A172 (cell line): Measurements from ENCODE around the gene STK11. TPM values are rescaled to one million over a fixed set of nuclear protein-coding genes. Genes with fewer than 3 reads are reported as not detected.

ENCODE experiments used
- DNase-seq: peaks from one replicate; pipeline ENCODE4 v3.0.0-alpha.2; 2015; ENCODE audit warnings: low spot score
- total RNA-seq: library from RNA; depleted of rRNA; stranded (reverse); fragments of >200 nt; shearing (Covaris generic); gene quantifications from 2 replicates; pipeline ENCODE4 v1.2.3, GENCODE V29; 2014

The STK11 gene
- total RNA-seq, 1 experiment from 2014 or later: 98.9 TPM

GRCh38 chr19:1224847-1225246, 19.3 kb downstream of the STK11 start:
- no peak for DNase-seq

GRCh38 chr19:1225440-1226226, 20.1 kb downstream of the STK11 start:
- no peak for DNase-seq

GRCh38 chr19:1226227-1226518, 20.6 kb downstream of the STK11 start:
- no peak for DNase-seq

- no peak for DNase-seq
Observed at GRCh38 chr19:1226522-1227303, 21.1 kb downstream of the STK11 start.

GRCh38 chr19:1227304-1228054, 21.9 kb downstream of the STK11 start:
- DNase-seq: no peak

- no peak for DNase-seq
Observed at GRCh38 chr19:1228161-1228957, 22.8 kb downstream of the STK11 start.

GRCh38 chr19:1229056-1229923, 23.7 kb downstream of the STK11 start:
- DNase-seq: no peak

GRCh38 chr19:1229924-1230782, 24.6 kb downstream of the STK11 start:
- DNase-seq: no peak

- no peak for DNase-seq
Observed at GRCh38 chr19:1230783-1231489, 25.4 kb downstream of the STK11 start.

GRCh38 chr19:1231729-1232637, 26.4 kb downstream of the STK11 start:
- peak; percentile 75 for DNase-seq

GRCh38 chr19:1232652-1233072, 27.1 kb downstream of the STK11 start:
- DNase-seq: no peak

- no peak for DNase-seq
Observed at GRCh38 chr19:1233115-1233667, 27.6 kb downstream of the STK11 start.

- DNase-seq: no peak
Observed at GRCh38 chr19:1234051-1234954, 28.7 kb downstream of the STK11 start.

- no peak for DNase-seq
Observed at GRCh38 chr19:1234955-1235380, 29.4 kb downstream of the STK11 start.

- DNase-seq: peak; percentile 54
Observed at GRCh38 chr19:1235625-1236538, 30.3 kb downstream of the STK11 start.
